Mesendoderm (in vitro differentiated cells): ENCODE results near the gene SH2B2.
"Not testable (repeated sequence)": the region's sequence is repeated elsewhere in the genome, so short reads cannot be mapped to it uniquely, and the experiment has no call there.

Source experiments
- DNase-seq: peaks from one replicate; pipeline ENCODE4 v3.0.0; 2013
- H2AK5ac ChIP-seq: 2 replicates; pipeline ENCODE4 v1.6.1; 2013; ENCODE audit warnings: low read length, inconsistent platforms
- H2BK120ac ChIP-seq: 2 replicates; pipeline ENCODE4 v1.6.1; 2013; ENCODE audit warnings: low read depth, mild to moderate bottlenecking, low read length, moderate library complexity, mixed read lengths
- H2BK15ac ChIP-seq: replicated peaks from 2 replicates; pipeline ENCODE4 v1.6.1; 2013; ENCODE audit warnings: low read depth, mild to moderate bottlenecking, moderate library complexity
- H2BK5ac ChIP-seq: 2 replicates; pipeline ENCODE4 v1.6.1; 2013; ENCODE audit warnings: low read length, inconsistent platforms
- H3K18ac ChIP-seq: 2 replicates; pipeline ENCODE4 v1.6.1; 2013; ENCODE audit warnings: mild to moderate bottlenecking, low read length, mixed read lengths
- H3K23ac ChIP-seq: one replicate; pipeline ENCODE4 v1.6.1; 2013; ENCODE audit warnings: low read length
- H3K27ac ChIP-seq: 2 replicates; pipeline ENCODE4 v1.5.1; 2013; ENCODE audit warnings: low read depth, mild to moderate bottlenecking, inconsistent platforms, low read length, moderate library complexity
- H3K27me3 ChIP-seq: 2 replicates; pipeline ENCODE4 v1.6.1; 2013; ENCODE audit warnings: low read length, control low read depth, mild to moderate bottlenecking, inconsistent platforms; ENCODE audit not compliant: insufficient read depth, poor library complexity
- H3K36me3 ChIP-seq: 2 replicates; pipeline ENCODE4 v1.6.1; 2013; ENCODE audit warnings: low read length, inconsistent platforms; ENCODE audit not compliant: control insufficient read depth, insufficient read depth
- H3K4ac ChIP-seq: one replicate; pipeline ENCODE4 v1.6.1; 2013; ENCODE audit warnings: low read depth, mild to moderate bottlenecking, low read length, moderate library complexity
- H3K4me1 ChIP-seq: 2 replicates; pipeline ENCODE4 v1.6.1; 2013; ENCODE audit warnings: low read depth, low read length, inconsistent platforms; ENCODE audit not compliant: control insufficient read depth
- H3K4me2 ChIP-seq: 2 replicates; pipeline ENCODE4 v1.6.1; 2013; ENCODE audit warnings: low read length
- H3K4me3 ChIP-seq: 2 replicates; pipeline ENCODE4 v1.5.1; 2013; ENCODE audit warnings: mild to moderate bottlenecking, low read length
- H3K56ac ChIP-seq: one replicate; pipeline ENCODE4 v1.6.1; 2013; ENCODE audit warnings: low read length
- H3K79me1 ChIP-seq: 2 replicates; pipeline ENCODE4 v1.6.1; 2013; ENCODE audit warnings: low read length, inconsistent platforms
- H3K79me2 ChIP-seq: 2 replicates; pipeline ENCODE4 v1.6.1; 2013; ENCODE audit warnings: mild to moderate bottlenecking, low read length; ENCODE audit not compliant: control insufficient read depth, insufficient read depth
- H3K9ac ChIP-seq: 2 replicates; pipeline ENCODE4 v1.6.1; 2013; ENCODE audit warnings: low read length, inconsistent platforms
- H4K5ac ChIP-seq: one replicate; pipeline ENCODE4 v1.6.1; 2013; ENCODE audit warnings: low read length
- H4K8ac ChIP-seq: one replicate; pipeline ENCODE4 v1.6.1; 2013; ENCODE audit warnings: low read depth, mild to moderate bottlenecking, control low read depth, low read length, moderate library complexity
- WGBS: extraction: QIAGEN DNeasy Blood & Tissue Kit; methylation state at CpG from one replicate; pipeline ENCODE4 v1.1.7; 2013; ENCODE audit warnings: low lambda C conversion rate, missing lambda C conversion rate; ENCODE audit not compliant: insufficient coverage; ENCODE audit errors: extremely low coverage; 5-methylcytosine and 5-hydroxymethylcytosine counted together

The SH2B2 gene

DNA sequence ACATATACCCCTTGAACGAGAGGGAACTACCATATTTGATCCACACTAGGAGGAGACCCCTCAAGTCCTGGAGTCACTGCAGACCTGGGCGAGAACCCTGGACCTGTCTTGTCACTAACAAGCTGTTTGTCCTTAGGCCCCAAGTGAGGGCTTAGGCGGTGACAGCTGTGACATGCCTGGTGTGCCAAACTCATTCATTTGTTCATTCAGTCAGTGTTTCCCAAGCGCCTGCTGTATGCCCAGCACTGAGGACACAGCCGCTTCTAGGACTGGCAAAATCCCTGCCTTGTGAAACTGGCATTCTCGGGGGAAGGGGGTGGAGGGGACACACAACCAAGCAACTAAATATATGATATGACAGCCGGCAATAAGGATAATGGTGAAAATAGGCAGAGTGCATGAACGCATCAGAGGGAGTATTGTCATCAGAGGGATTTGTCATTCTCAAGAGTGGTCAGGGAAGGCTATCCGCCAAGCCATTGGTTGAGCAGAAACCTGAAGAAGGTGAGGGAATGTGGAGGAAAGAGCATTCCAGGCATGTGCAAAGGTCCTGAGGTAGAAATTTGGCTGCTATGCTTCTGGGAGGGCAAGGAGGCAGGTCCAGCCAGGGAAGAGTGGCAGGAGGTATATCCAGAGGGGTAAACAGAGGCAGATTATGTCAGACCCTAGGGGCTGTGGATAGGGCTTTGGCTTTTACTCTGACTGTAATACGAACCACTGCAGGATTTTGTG is 11.0 kb downstream of the SH2B2 start:
- no peak for DNase-seq
- Histone ChIP-seq H2BK15ac (no peak overlapping the region), H3K79me2 (no peaks in the 10 kb centered on the region), H3K27me3 (no peaks in the 10 kb centered on the region), H3K56ac (no peak overlapping the region), H2BK5ac (no peak overlapping the region), H3K4me1 (peaks cover 3% of the 10 kb centered on the region), H3K9ac (no peak overlapping the region), H3K36me3 (no peaks in the 10 kb centered on the region), H4K5ac (no peak overlapping the region), H3K27ac (no peak overlapping the region), H3K4me3 (no peak overlapping the region), H3K23ac (no peak overlapping the region), H2AK5ac (no peak overlapping the region), H3K79me1 (no peaks in the 10 kb centered on the region), H4K8ac (no peak overlapping the region), H3K18ac (no peak overlapping the region), H3K4me2 (no peak overlapping the region), H2BK120ac (no peak overlapping the region), H3K4ac (no peak overlapping the region)
- no CpG with 5 or more reads among the region's 10 CpGs for WGBS

GRCh38 chr7:102300643-102301221 is 14.1 kb downstream of the SH2B2 start:
- Histone ChIP-seq H3K27ac (no peak overlapping the region), H3K18ac (no peak overlapping the region), H3K27me3 (no peaks in the 10 kb centered on the region), H2BK15ac (no peak overlapping the region), H3K4me2 (no peak overlapping the region), H3K79me1 (no peaks in the 10 kb centered on the region), H3K4ac (no peak overlapping the region), H2BK5ac (no peak overlapping the region), H3K4me3 (no peak overlapping the region), H2BK120ac (no peak overlapping the region), H3K9ac (peak overlapping the region; percentile 26), H3K4me1 (no peaks in the 10 kb centered on the region), H4K5ac (no peak overlapping the region), H3K56ac (peak overlapping the region; percentile 70), H3K36me3 (no peaks in the 10 kb centered on the region), H2AK5ac (no peak overlapping the region), H3K79me2 (no peaks in the 10 kb centered on the region), H3K23ac (no peak overlapping the region), H4K8ac (no peak overlapping the region)
- WGBS: no CpG with 5 or more reads among the region's 84 CpGs
- peak; percentile 78 for DNase-seq

- not testable (repeated sequence) for H2BK5ac ChIP-seq, H4K8ac ChIP-seq, H3K4me3 ChIP-seq, H2BK120ac ChIP-seq, H3K4me2 ChIP-seq, H3K79me1 ChIP-seq, H3K36me3 ChIP-seq, H3K79me2 ChIP-seq, H3K4ac ChIP-seq, H2BK15ac ChIP-seq, H3K27ac ChIP-seq, H4K5ac ChIP-seq, H3K23ac ChIP-seq, H2AK5ac ChIP-seq, H3K18ac ChIP-seq, DNase-seq, H3K4me1 ChIP-seq, H3K27me3 ChIP-seq
- Histone ChIP-seq H3K9ac (peak overlapping the region; percentile 36), H3K56ac (peak overlapping the region; percentile 70)
- no CpG with 5 or more reads among the region's 14 CpGs for WGBS
These were observed 14.7 kb downstream of the SH2B2 start for GRCh38 chr7:102301367-102301766.

DNA sequence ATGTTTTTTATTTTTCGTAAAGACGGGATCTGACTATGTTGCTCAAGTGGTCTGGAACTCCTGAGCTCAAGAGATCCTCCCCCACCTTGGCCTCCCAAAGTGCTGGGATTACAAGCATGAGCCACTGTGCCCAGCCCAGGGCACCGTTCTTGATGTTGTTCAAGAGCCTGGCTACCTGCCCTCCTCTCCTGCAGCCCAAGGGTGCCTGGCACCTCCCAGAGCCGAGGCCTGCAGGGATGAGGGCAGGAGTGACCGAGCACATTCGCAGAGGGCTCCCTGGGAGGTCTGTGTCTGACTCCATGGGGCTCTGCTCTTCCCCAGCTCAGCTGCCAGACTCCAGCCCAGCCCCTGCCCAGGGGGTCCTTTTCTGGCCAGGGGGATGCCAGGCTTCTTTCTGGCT is 15.4 kb downstream of the SH2B2 start:
- Histone ChIP-seq H3K27me3 (no peaks in the 10 kb centered on the region), H2AK5ac (no peak overlapping the region), H3K4me3 (no peak overlapping the region), H3K9ac (no peak overlapping the region), H3K4me2 (no peak overlapping the region), H3K56ac (no peak overlapping the region), H2BK120ac (no peak overlapping the region), H3K79me2 (no peaks in the 10 kb centered on the region), H4K5ac (no peak overlapping the region), H3K18ac (no peak overlapping the region), H3K23ac (no peak overlapping the region), H3K27ac (no peak overlapping the region), H4K8ac (no peak overlapping the region), H3K4me1 (peaks cover 4% of the 10 kb centered on the region), H2BK15ac (no peak overlapping the region), H2BK5ac (no peak overlapping the region), H3K36me3 (no peaks in the 10 kb centered on the region), H3K79me1 (no peaks in the 10 kb centered on the region), H3K4ac (no peak overlapping the region)
- WGBS: no CpG with 5 or more reads among the region's 6 CpGs
- DNase-seq: no peak

DNA sequence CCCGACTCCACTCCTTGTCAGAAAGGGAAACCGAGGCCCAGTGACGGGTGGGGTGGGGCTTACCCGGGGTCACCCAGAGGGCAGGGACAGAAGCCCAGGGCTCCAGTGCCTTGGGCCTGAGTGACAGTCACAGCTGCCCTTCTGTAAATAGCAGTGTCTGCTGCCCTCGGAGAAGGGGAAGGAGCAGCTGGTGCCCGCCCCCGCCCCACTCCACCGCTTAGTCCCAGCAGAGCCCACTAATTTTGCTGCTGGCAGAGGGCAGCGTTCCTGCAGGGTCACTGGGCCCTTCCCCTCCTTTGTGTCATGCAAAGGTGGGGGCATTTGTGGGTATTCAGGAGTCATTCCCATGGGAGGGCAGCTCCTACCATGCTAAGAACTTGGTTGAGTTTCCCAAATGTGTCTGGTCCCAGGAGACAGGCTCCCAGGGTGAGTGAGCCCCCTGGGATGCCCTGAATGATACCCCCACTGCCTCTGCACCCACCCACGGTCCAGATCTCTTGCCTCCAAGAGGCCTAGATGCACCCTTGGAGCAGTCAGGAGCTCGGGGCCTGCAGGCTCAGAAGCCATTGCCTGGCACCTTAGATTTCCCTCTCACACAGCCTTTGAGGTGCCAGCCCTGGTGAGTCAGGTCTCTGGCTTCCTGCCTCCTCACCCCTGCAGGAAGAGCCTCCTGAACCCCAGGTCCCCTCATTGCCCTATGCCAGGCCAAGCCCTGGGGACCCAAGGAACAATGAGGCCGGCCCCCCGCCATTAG is 17.2 kb downstream of the SH2B2 start:
- DNase-seq: no peak
- no peak overlapping the region for H3K9ac ChIP-seq
- H4K8ac ChIP-seq: no peak overlapping the region
- no peak overlapping the region for H2BK5ac ChIP-seq
- no peak overlapping the region for H3K56ac ChIP-seq
- H3K79me1 ChIP-seq: no peaks in the 10 kb centered on the region
- no peak overlapping the region for H3K27ac ChIP-seq
- no peaks in the 10 kb centered on the region for H3K27me3 ChIP-seq
- no peaks in the 10 kb centered on the region for H3K36me3 ChIP-seq
- no peak overlapping the region for H2BK15ac ChIP-seq
- H3K4me2 ChIP-seq: no peak overlapping the region
- no peak overlapping the region for H3K18ac ChIP-seq
- no CpG with 5 or more reads among the region's 13 CpGs for WGBS
- H3K4me1 ChIP-seq: peaks cover 8% of the 10 kb centered on the region
- H3K4ac ChIP-seq: no peak overlapping the region
- H3K23ac ChIP-seq: no peak overlapping the region
- no peak overlapping the region for H4K5ac ChIP-seq
- H3K79me2 ChIP-seq: no peaks in the 10 kb centered on the region
- no peak overlapping the region for H2BK120ac ChIP-seq
- H3K4me3 ChIP-seq: no peak overlapping the region
- H2AK5ac ChIP-seq: no peak overlapping the region
